Measurements from ENCODE around the gene TTC21A. TPM values are rescaled to one million over a fixed set of nuclear protein-coding genes. Genes with fewer than 3 reads are reported as not detected.

Gene TTC21A
- polyA plus RNA-seq, 1 donor from 2014 or later, result 5.5 TPM

- H3K27me3 Mint-ChIP-seq, result peaks cover 4% of the 10 kb centered on the region
- peaks cover 0 to 2% (median 2%) of the 10 kb centered on the region in 3 donors for H3K9me3 Mint-ChIP-seq
- H3K4me3 Mint-ChIP-seq, result peak overlapping the region; percentile 57 to 86 (median 82)
- peak overlapping the region in 2 of 3 donors; percentile 68 to 92 for H3K27ac Mint-ChIP-seq
- no peaks in the 10 kb centered on the region for H3K36me3 Mint-ChIP-seq
- peaks cover 18 to 27% (median 24%) of the 10 kb centered on the region in 3 donors for H3K4me1 Mint-ChIP-seq
Measured at GRCh38 chr3:39178553-39178952, 71.1 kb downstream of the TTC21A start.

GRCh38 chr3:39180183-39180545 lies 72.7 kb downstream of the TTC21A start:
- peaks cover 0 to 2% (median 0%) of the 10 kb centered on the region in 3 donors for H3K9me3 Mint-ChIP-seq
- H3K4me3 Mint-ChIP-seq, result peak overlapping the region; percentile 47 to 93 (median 74)
- no peaks in the 10 kb centered on the region for H3K27me3 Mint-ChIP-seq
- H3K36me3 Mint-ChIP-seq, result no peaks in the 10 kb centered on the region
- peaks cover 18 to 26% (median 24%) of the 10 kb centered on the region in 3 donors for H3K4me1 Mint-ChIP-seq
- peak overlapping the region; percentile 4 to 87 (median 68) for H3K27ac Mint-ChIP-seq

- H3K27ac Mint-ChIP-seq, result peak overlapping the region; percentile 87 to 91 (median 89)
- peaks cover 18 to 26% (median 24%) of the 10 kb centered on the region in 3 donors for H3K4me1 Mint-ChIP-seq
- peak overlapping the region; percentile 64 to 93 (median 86) for H3K4me3 Mint-ChIP-seq
- H3K9me3 Mint-ChIP-seq, result no peaks in the 10 kb centered on the region
- H3K36me3 Mint-ChIP-seq, result no peaks in the 10 kb centered on the region
- no peaks in the 10 kb centered on the region for H3K27me3 Mint-ChIP-seq
Measured at GRCh38 chr3:39180546-39181346, 73.3 kb downstream of the TTC21A start.

- peak overlapping the region; percentile 18 to 91 (median 89) for H3K27ac Mint-ChIP-seq
- H3K4me1 Mint-ChIP-seq, result peaks cover 18 to 26% (median 22%) of the 10 kb centered on the region in 3 donors
- H3K4me3 Mint-ChIP-seq, result peak overlapping the region; percentile 64 to 91 (median 82)
- H3K27me3 Mint-ChIP-seq, result no peaks in the 10 kb centered on the region
- no peaks in the 10 kb centered on the region for H3K36me3 Mint-ChIP-seq
- H3K9me3 Mint-ChIP-seq, result no peaks in the 10 kb centered on the region
Measured at GRCh38 chr3:39181408-39182335, 74.2 kb downstream of the TTC21A start.

GRCh38 chr3:39183211-39184080 lies 76.0 kb downstream of the TTC21A start:
- peak overlapping the region in 1 of 3 donors; percentile 15 for H3K27ac Mint-ChIP-seq
- H3K36me3 Mint-ChIP-seq, result no peaks in the 10 kb centered on the region
- no peaks in the 10 kb centered on the region for H3K27me3 Mint-ChIP-seq

GRCh38 chr3:39184081-39184967 lies 76.8 kb downstream of the TTC21A start:
- Mint-ChIP-seq H3K27me3 (no peaks in the 10 kb centered on the region), H3K4me1 (peaks cover 13 to 17% (median 14%) of the 10 kb centered on the region in 3 donors), H3K9me3 (no peaks in the 10 kb centered on the region), H3K27ac (peak overlapping the region in 1 of 3 donors; percentile 15), H3K36me3 (no peaks in the 10 kb centered on the region), H3K4me3 (no peak overlapping the region)

More at GRCh38 chr3:39183211-39184080, 76.0 kb downstream of the TTC21A start:
- Mint-ChIP-seq H3K4me3 (no peak overlapping the region), H3K9me3 (no peaks in the 10 kb centered on the region), H3K4me1 (peaks cover 18 to 22% (median 19%) of the 10 kb centered on the region in 3 donors)

- H3K36me3 Mint-ChIP-seq, result no peaks in the 10 kb centered on the region
- H3K27me3 Mint-ChIP-seq, result peaks cover 5% of the 10 kb centered on the region
- peaks cover 15 to 16% (median 16%) of the 10 kb centered on the region in 3 donors for H3K4me1 Mint-ChIP-seq
- no peak overlapping the region for H3K27ac Mint-ChIP-seq
- no peaks in the 10 kb centered on the region for H3K9me3 Mint-ChIP-seq
- H3K4me3 Mint-ChIP-seq, result no peak overlapping the region
Measured at GRCh38 chr3:39184968-39185285, 77.4 kb downstream of the TTC21A start.

- peaks cover 11 to 12% (median 11%) of the 10 kb centered on the region in 3 donors for H3K4me1 Mint-ChIP-seq
- H3K27me3 Mint-ChIP-seq, result peaks cover 5% of the 10 kb centered on the region
- no peaks in the 10 kb centered on the region for H3K36me3 Mint-ChIP-seq
- no peak overlapping the region for H3K4me3 Mint-ChIP-seq
- H3K9me3 Mint-ChIP-seq, result no peaks in the 10 kb centered on the region
- H3K27ac Mint-ChIP-seq, result no peak overlapping the region
Measured at GRCh38 chr3:39185326-39185958, 78.0 kb downstream of the TTC21A start.

- no peak overlapping the region for H3K4me3 Mint-ChIP-seq
- H3K27ac Mint-ChIP-seq, result no peak overlapping the region
- H3K4me1 Mint-ChIP-seq, result peaks cover 8 to 10% (median 9%) of the 10 kb centered on the region in 3 donors
- no peaks in the 10 kb centered on the region for H3K36me3 Mint-ChIP-seq
- H3K27me3 Mint-ChIP-seq, result peaks cover 5% of the 10 kb centered on the region
- H3K9me3 Mint-ChIP-seq, result no peaks in the 10 kb centered on the region
Measured at GRCh38 chr3:39185959-39186691, 78.6 kb downstream of the TTC21A start.

- H3K9me3 Mint-ChIP-seq, result no peaks in the 10 kb centered on the region
- peaks cover 5 to 7% (median 6%) of the 10 kb centered on the region in 3 donors for H3K4me1 Mint-ChIP-seq
- H3K36me3 Mint-ChIP-seq, result no peaks in the 10 kb centered on the region
- H3K27ac Mint-ChIP-seq, result no peak overlapping the region
- H3K4me3 Mint-ChIP-seq, result no peak overlapping the region
- peaks cover 5% of the 10 kb centered on the region for H3K27me3 Mint-ChIP-seq
Measured at GRCh38 chr3:39186692-39187151, 79.2 kb downstream of the TTC21A start.

- peaks cover 5 to 7% (median 6%) of the 10 kb centered on the region in 3 donors for H3K4me1 Mint-ChIP-seq
- no peaks in the 10 kb centered on the region for H3K9me3 Mint-ChIP-seq
- no peaks in the 10 kb centered on the region for H3K36me3 Mint-ChIP-seq
- H3K27me3 Mint-ChIP-seq, result peaks cover 9% of the 10 kb centered on the region
- no peak overlapping the region for H3K4me3 Mint-ChIP-seq
- H3K27ac Mint-ChIP-seq, result peak overlapping the region in 1 of 3 donors; percentile 59
Measured at GRCh38 chr3:39187372-39188155, 80.1 kb downstream of the TTC21A start.
